Colonic mucosa (tissue), 4 donors: ENCODE results near the gene PRKCE. TPM values are rescaled to one million over a fixed set of nuclear protein-coding genes. Genes with fewer than 3 reads are reported as not detected.
A peak's percentile ranks its signal among the peaks of the same experiment; 100 is the strongest.

Experiments
- DNase-seq: peaks from one replicate; pipeline ENCODE4 v3.0.0-alpha.2; 2020
- H3K27ac ChIP-seq: fragments of 200-600 bp; one replicate; pipeline ENCODE4 v1.8.0; 2021
- H3K27me3 ChIP-seq: fragments of 200-600 bp; one replicate; pipeline ENCODE4 v1.8.0; 2021
- H3K36me3 ChIP-seq: fragments of 200-600 bp; one replicate; pipeline ENCODE4 v1.8.0; 2021
- H3K4me1 ChIP-seq: fragments of 200-600 bp; one replicate; pipeline ENCODE4 v1.8.0; 2021; ENCODE audit warnings: mild to moderate bottlenecking
- H3K4me3 ChIP-seq: fragments of 200-600 bp; one replicate; pipeline ENCODE4 v1.8.0; 2021
- H3K9ac ChIP-seq, 2 donors: one replicate each; pipeline ENCODE4 v1.7.0; 2013; ENCODE audit warnings: control low read depth in 2 of 2, low read depth in 2 of 2, low read length in 2 of 2
- H3K9me3 ChIP-seq: fragments of 200-600 bp; one replicate; pipeline ENCODE4 v1.8.0; 2021
- CTCF ChIP-seq: fragments of 200-600 bp; IDR thresholded peaks from one replicate; pipeline ENCODE4 v1.8.0; 2022; ENCODE audit warnings: antibody characterized with exemption, mild to moderate bottlenecking
- intact Hi-C: fragments of 100-400 bp; cut with DNase I; formaldehyde crosslinking; loops from one replicate; pipeline ENCODE4 v1.14.1; 2022
- total RNA-seq, 2 donors: library from RNA; stranded (reverse); fragmentation: NEBNext Ultra II Directional in 1 of 2; extraction: Animal tissue kit (Norgen Biotek cat#: 25700) in 1 of 2; gene quantifications; one replicate each; pipeline ENCODE4 v1.2.1, GENCODE V29; 2021
- donor health status: healthy.
- donor health status: DM: no; HTN: no; CAD: no.
- donor health status: DM: no; HTN: no; CAD: no.

The PRKCE gene
- total RNA-seq, 2 donors from 2014 or later, result 17.5 to 25.8 TPM

- Histone ChIP-seq H3K27me3 (no peaks in the 10 kb centered on the region), H3K9me3 (no peaks in the 10 kb centered on the region), H3K27ac (no peak overlapping the region), H3K9ac (no peak overlapping the region), H3K4me1 (no peaks in the 10 kb centered on the region), H3K36me3 (no peaks in the 10 kb centered on the region), H3K4me3 (no peak overlapping the region)
- intact Hi-C loops, result no loop called here
- TF ChIP-seq CTCF, result no peak
- DNase-seq, result peak; percentile 36
Measured at GRCh38 chr2:46236876-46237859, 585.7 kb downstream of the PRKCE start.

Other genes starting within 250 kb of the PRKCE start
- gene SRBD1, start 40.4 kb upstream of the PRKCE start, total RNA-seq, result 10 to 100 TPM; 11.8 to 14.4 TPM